Measurements from ENCODE around the gene ABT1.

The ABT1 gene

DNA sequence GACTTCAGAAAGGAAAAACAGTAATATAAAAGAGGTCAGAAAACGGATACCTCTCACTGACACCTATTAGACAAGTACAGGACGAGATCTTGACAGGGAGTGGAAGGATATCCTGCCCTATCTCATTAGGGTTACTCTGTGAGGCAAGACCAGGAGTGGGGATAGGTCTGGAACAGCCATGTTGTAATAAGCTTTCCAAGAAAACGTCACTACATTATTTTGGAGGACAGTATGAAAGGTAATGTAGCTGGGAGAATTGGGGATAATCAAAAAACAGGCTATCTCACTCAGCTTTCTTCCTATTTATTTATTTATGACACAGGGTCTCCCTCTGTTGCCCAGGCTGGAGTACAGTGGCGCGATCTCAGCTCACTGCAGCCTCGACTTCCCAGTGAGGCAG, 33.3 kb upstream of the ABT1 start:
- H3K36me3 Mint-ChIP-seq (ENCODE audit: low read depth), result peaks cover 2% of the 10 kb centered on the region
- H3K27me3 Mint-ChIP-seq (ENCODE audit: low read depth), result peaks cover 13% of the 10 kb centered on the region
- H3K9me3 Mint-ChIP-seq, result no peaks in the 10 kb centered on the region
- peaks cover 4% of the 10 kb centered on the region for H3K4me1 Mint-ChIP-seq (ENCODE audit: low read depth)
- no peak overlapping the region for H3K27ac Mint-ChIP-seq
- no peak overlapping the region for H3K4me3 Mint-ChIP-seq

DNA sequence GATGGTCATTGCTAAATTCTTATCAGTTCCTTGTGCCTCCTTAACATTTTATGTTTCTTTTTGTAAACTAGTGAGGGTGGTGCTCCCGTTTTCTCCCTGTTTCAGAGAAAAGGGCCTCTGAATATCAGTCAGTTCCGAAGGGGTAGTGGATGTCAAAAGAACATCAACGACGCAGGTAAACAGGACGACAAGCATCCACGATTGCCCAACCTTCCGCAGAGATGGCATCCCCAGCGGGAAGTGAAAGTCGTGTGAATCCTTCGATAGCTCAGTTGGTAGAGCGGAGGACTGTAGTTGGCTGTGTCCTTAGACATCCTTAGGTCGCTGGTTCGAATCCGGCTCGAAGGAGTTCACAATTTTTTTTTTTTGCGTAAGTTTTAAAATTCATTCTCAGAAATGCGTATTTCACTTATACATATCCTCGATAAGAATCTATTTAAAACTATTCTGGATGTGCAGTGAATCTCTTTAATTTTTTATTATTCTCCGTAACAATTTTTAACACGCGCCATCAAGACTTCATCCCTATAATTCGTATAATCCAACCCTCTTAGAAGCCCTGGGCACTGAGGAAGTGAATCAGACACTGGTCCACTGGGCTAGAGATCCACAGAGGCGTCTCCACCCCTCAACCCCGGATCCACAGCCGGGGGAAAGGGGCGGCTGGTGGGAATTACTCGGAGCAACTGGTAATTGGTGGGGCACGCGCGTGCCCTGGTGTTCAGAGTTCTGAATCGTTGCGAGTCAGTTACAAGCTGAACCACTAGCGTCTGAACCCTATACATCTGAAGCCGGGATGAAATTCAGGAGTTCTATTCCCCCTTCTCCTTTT, 27.9 kb upstream of the ABT1 start:
- Mint-ChIP-seq H3K9me3 (no peaks in the 10 kb centered on the region), H3K4me1 (ENCODE audit: low read depth) (peaks cover 35% of the 10 kb centered on the region), H3K27me3 (ENCODE audit: low read depth) (peaks cover 18% of the 10 kb centered on the region), H3K4me3 (peak overlapping the region; percentile 89), H3K27ac (peak overlapping the region; percentile 93), H3K36me3 (ENCODE audit: low read depth) (peaks cover 4% of the 10 kb centered on the region)

DNA sequence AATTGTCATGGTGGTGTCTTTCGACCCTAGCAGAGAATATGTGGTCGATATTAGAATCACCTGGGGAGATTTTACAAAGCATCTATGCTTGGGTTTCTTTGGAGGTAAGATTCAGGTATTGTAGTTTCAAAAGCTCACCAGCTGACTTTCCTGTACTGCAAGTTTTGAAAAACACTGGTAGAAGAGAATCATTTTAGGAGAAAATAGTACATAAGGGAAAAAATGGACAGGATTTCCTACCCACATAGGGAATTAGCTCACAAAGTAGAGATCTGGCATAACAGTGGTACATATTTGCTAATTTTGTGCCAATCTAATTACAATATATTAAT, 27.4 kb upstream of the ABT1 start:
- Mint-ChIP-seq H3K27ac (peak overlapping the region; percentile 93), H3K36me3 (ENCODE audit: low read depth) (peaks cover 4% of the 10 kb centered on the region), H3K4me3 (peak overlapping the region; percentile 89)

DNA sequence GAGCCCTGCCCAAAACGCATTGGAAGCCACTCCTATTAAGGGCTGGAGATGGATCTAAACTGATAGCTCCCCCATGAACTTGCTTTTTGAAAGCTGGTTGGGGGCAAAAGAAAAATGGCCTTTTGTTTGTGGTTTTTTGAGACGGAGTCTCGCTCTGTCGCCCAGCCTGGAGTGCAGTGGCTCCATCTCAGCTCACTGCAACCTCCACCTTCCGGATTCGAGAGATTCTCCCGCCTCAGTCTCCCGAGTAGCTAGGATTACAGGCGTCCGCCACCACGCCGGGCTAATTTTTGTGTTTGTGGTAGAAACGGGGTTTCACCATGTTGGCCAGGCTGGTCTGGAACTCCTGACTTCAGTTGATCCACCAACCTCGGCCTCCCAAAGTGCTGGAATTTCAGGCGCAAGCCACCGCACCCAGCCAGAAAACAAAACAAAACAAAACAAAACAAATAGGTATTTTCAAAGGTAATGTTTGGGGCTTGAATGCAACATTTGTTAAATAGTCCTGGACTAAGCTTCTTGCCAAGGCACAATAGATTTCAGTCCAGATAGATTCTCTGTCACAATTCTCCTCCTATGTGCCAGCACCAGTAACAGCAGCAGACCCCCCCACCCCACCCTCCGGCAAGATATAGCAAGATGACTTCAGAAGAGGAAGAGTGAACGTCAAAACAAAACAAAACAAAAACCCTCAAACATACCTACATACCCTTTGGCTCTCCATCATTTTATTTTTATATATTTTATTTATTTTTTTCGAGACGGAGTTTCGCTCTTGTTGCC, 26.5 kb upstream of the ABT1 start:
- Mint-ChIP-seq H3K27ac (no peak overlapping the region), H3K36me3 (ENCODE audit: low read depth) (peaks cover 4% of the 10 kb centered on the region), H3K9me3 (no peaks in the 10 kb centered on the region), H3K4me3 (no peak overlapping the region), H3K4me1 (ENCODE audit: low read depth) (peaks cover 35% of the 10 kb centered on the region), H3K27me3 (ENCODE audit: low read depth) (peaks cover 19% of the 10 kb centered on the region)

More for the DNA sequence above, 27.4 kb upstream of the ABT1 start:
- Mint-ChIP-seq H3K4me1 (ENCODE audit: low read depth) (peaks cover 35% of the 10 kb centered on the region), H3K27me3 (ENCODE audit: low read depth) (peaks cover 19% of the 10 kb centered on the region), H3K9me3 (no peaks in the 10 kb centered on the region)

DNA sequence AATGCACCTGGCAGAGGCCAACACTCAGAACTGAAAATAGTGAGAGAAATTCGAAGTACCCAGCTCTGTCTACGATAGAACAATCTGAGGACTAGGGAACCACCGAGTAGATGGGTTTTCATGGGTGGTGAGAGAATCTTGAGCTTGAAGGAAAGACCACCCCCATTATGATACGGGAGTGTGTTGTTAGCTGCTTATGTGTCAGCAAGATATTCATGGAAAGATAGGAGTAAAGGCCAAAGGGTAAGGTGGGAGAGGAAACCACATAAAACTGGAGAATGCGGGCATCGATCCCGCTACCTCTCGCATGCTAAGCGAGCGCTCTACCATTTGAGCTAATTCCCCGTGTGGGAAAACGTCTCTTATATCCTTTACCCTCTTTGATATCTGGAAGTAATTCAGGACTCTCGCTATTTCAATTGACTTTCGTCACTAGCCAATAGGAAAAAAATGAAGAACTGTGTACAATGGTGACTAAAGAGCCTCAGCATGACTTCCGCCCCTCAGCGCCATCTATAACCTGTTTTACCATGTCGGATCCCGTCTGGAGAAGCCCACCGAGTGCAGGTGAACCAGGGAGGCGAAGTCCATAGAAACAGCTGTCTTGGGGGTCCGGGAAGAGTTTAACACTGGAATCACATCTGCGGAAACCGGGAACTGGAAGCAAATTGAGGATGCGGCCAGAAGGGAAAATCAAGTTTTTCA, 25.0 kb upstream of the ABT1 start:
- H3K4me3 Mint-ChIP-seq, result peak overlapping the region; percentile 88
- peaks cover 19% of the 10 kb centered on the region for H3K27me3 Mint-ChIP-seq (ENCODE audit: low read depth)
- no peaks in the 10 kb centered on the region for H3K9me3 Mint-ChIP-seq
- peaks cover 4% of the 10 kb centered on the region for H3K36me3 Mint-ChIP-seq (ENCODE audit: low read depth)
- H3K27ac Mint-ChIP-seq, result peak overlapping the region; percentile 88
- H3K4me1 Mint-ChIP-seq (ENCODE audit: low read depth), result peaks cover 39% of the 10 kb centered on the region

DNA sequence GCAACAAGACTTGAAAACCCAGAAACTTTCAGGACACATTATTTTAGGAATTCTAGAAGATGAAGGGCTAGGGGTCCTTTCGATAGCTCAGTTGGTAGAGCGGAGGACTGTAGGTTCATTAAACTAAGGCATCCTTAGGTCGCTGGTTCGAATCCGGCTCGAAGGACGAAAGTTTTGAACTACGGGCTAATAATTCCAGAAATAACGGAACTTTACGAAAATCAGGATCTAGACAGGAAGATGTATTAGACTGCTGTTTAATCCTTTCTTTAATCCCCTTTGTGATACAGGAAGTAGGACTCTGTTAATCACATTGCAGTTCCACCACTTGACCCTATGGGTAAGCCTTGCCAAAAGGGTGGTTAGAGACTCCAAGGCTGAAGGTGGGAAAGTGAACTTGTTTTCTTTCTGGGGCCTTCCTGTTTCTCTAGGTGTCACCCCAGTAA, 21.2 kb upstream of the ABT1 start:
- no peak overlapping the region for H3K4me3 Mint-ChIP-seq
- peaks cover 11% of the 10 kb centered on the region for H3K9me3 Mint-ChIP-seq
- no peak overlapping the region for H3K27ac Mint-ChIP-seq
- peaks cover 26% of the 10 kb centered on the region for H3K27me3 Mint-ChIP-seq (ENCODE audit: low read depth)
- peaks cover 2% of the 10 kb centered on the region for H3K36me3 Mint-ChIP-seq (ENCODE audit: low read depth)
- H3K4me1 Mint-ChIP-seq (ENCODE audit: low read depth), result peaks cover 32% of the 10 kb centered on the region

DNA sequence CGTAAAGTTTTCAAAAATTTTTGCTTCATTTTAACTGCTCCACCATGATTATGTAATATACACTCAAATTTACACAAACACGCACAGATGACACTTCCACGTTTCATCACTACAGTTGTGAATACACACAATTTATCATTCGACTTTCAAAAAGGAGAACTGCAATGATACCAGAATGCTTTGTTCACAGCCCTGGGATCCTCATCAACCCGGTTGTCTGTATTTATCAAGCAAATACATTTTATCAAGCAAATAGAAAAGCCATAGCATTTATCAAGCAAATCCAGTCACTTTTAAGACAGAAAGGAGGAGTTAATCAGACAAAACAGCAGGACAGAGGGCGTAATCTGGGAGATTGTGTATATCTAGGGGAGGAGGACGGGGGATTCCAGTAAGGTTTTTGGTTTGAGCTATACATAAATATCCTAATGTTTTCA, 20.3 kb upstream of the ABT1 start:
- Mint-ChIP-seq H3K27ac (peak overlapping the region; percentile 57), H3K27me3 (ENCODE audit: low read depth) (peaks cover 29% of the 10 kb centered on the region), H3K4me1 (ENCODE audit: low read depth) (peaks cover 33% of the 10 kb centered on the region), H3K4me3 (peak overlapping the region; percentile 27), H3K36me3 (ENCODE audit: low read depth) (peaks cover 2% of the 10 kb centered on the region), H3K9me3 (peaks cover 11% of the 10 kb centered on the region)

DNA sequence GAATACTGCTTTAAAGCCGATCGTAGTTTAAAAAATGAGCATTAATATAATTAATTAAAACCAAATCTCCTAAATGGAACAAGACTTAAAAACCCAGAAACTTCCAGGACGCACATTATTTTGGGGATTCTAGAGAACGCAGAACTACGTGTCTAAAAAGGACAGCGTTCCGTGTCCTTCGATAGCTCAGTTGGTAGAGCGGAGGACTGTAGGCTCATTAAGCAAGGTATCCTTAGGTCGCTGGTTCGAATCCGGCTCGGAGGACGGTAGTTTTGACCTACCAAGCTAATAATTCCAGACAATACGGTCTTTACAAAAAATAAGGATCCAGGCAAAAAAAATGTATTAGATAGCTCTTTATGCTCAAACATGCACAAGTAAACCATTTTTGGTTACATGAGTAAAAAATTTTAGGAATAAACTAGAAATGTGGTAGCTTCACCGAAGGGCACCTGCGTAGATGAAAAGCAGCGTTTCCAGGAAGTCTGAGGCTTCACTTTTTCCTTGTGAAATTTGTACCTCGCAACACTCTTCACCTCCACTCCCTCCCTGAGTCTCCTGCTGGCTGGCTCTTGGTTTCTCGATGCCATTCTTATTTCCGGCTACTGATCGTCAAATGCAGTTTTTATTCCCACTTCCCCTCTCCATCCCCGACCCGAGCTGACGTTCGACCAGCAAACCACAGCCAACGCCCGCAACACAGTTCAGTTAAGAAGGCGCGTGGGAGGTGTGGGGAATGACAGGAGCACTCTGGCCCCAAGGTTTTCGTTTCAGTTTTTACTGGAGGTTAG, 19.6 kb upstream of the ABT1 start:
- Mint-ChIP-seq H3K4me3 (peak overlapping the region; percentile 84), H3K36me3 (ENCODE audit: low read depth) (peaks cover 2% of the 10 kb centered on the region), H3K27me3 (ENCODE audit: low read depth) (peaks cover 28% of the 10 kb centered on the region), H3K4me1 (ENCODE audit: low read depth) (peaks cover 27% of the 10 kb centered on the region), H3K9me3 (peaks cover 11% of the 10 kb centered on the region), H3K27ac (peak overlapping the region; percentile 83)

DNA sequence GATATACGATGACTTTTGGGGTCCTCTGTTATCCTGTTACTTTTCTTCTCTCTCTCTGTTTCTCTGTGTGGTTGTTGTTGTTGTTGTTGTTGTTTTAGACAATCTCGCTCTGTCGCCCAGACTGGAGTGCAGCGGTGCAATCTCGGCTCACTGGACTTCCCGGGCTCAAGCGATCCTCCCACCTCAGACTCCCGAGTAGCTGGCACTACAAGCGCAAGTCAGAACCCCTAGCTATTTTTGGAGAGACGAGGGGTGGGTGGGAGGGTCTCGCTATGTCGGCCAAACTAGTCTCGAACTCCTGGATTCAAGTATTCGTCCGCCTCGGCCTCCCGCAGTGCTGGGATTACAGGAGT, 19.1 kb upstream of the ABT1 start:
- H3K9me3 Mint-ChIP-seq, result peaks cover 11% of the 10 kb centered on the region
- H3K4me1 Mint-ChIP-seq (ENCODE audit: low read depth), result peaks cover 23% of the 10 kb centered on the region
- H3K27me3 Mint-ChIP-seq (ENCODE audit: low read depth), result peaks cover 29% of the 10 kb centered on the region
- peak overlapping the region; percentile 83 for H3K27ac Mint-ChIP-seq
- peaks cover 2% of the 10 kb centered on the region for H3K36me3 Mint-ChIP-seq (ENCODE audit: low read depth)
- H3K4me3 Mint-ChIP-seq, result peak overlapping the region; percentile 84

DNA sequence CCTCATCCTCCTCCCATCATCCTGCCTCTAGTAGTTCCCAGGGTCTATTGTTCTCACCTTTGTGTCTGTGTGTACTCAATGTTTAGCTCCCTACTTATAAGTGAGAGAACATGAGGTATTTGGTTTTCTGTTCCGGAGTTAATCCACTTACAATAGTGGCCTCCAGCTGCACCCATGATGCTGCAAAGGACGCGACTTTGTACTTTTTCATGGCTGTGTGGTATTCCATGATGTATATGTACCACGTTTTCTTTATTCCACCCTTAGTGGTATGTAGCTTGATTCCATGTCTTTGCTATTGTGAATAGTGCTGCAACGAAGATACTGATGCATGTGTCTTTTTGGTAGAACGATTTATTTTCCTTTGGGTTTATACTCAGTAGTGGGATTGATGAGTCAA, 18.5 kb upstream of the ABT1 start:
- Mint-ChIP-seq H3K36me3 (ENCODE audit: low read depth) (peaks cover 2% of the 10 kb centered on the region), H3K27ac (no peak overlapping the region), H3K27me3 (ENCODE audit: low read depth) (peaks cover 31% of the 10 kb centered on the region), H3K9me3 (peaks cover 11% of the 10 kb centered on the region), H3K4me3 (peak overlapping the region; percentile 33), H3K4me1 (ENCODE audit: low read depth) (peaks cover 17% of the 10 kb centered on the region)

DNA sequence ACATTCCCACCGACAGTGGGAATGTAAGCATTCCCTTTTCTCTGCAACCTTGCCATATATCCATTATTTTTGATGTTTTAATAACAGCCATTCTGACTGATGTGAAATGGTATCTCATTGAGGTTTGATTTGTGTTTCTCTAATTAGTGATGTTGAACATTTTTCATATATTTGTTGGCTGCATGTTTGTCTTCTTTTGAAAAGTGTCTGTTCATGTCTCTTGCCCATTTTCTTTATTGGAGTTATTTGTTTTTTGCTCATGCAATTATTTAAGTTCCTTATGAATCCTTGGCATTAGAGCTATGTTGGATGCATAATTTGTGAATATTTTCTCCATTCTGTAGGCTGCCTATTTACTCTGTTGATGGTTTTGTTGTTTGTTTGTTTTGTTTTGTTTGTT, 18.0 kb upstream of the ABT1 start:
- Mint-ChIP-seq H3K27ac (no peak overlapping the region), H3K4me1 (ENCODE audit: low read depth) (peaks cover 17% of the 10 kb centered on the region), H3K36me3 (ENCODE audit: low read depth) (peaks cover 2% of the 10 kb centered on the region), H3K27me3 (ENCODE audit: low read depth) (peaks cover 33% of the 10 kb centered on the region), H3K9me3 (peaks cover 11% of the 10 kb centered on the region), H3K4me3 (peak overlapping the region; percentile 33)

DNA sequence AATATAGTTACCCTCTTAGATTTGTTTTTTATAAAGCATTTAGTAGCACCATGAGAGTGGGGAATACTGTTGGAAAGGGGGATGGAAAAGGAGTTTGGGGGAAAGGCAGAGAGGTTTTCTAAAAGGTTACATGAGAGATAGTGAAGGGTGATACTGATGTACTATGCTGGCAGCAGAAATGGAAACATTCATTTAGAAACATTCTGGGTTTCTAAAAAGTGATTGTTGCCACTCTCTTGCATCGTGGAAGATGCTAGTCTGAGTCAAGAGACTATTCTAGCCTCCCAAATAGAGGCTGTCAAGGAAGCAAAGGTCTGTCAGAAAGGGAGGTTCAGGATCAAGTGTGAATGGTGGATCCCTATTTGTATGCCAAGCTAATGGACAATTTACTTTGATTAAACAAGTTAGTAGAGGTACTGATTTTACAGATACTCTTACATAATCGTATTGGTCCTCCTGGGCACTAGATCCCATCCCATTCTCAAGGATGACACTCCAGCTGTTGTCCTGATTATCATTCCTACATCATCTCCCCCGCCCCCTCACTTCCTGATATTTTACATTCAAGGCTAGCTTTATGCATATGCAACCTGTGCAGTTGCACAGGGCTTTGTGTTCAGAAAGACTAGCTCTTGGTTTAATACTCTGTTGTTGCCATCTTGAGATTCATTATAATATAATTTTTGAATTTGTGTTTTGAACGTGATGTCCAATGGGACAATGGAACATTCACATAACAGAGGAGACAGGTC, 15.4 kb upstream of the ABT1 start:
- Mint-ChIP-seq H3K9me3 (peaks cover 11% of the 10 kb centered on the region), H3K36me3 (ENCODE audit: low read depth) (peaks cover 2% of the 10 kb centered on the region), H3K4me3 (no peak overlapping the region), H3K4me1 (ENCODE audit: low read depth) (peaks cover 16% of the 10 kb centered on the region), H3K27ac (no peak overlapping the region), H3K27me3 (ENCODE audit: low read depth) (peaks cover 46% of the 10 kb centered on the region)

DNA sequence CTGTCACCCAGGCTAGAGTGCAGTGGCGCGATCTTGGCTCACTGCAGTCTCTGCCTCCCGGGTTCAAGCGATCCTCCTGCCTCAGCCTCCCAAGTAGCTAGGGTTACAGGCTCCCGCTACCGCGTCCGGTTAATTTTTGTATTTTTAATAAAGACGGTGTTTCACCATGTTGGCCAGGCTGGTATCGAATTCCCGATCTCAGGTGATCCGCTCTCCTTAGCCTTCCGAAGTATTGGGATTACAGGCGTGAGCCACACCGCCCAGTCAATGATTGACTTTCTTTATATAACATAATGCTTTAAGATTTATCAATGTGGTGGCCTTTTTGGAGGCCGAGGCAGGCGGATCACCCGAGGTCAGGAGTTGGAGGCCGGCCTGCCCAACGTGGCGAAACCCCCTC, 7.8 kb upstream of the ABT1 start:
- peaks cover 53% of the 10 kb centered on the region for H3K27me3 Mint-ChIP-seq (ENCODE audit: low read depth)
- H3K36me3 Mint-ChIP-seq (ENCODE audit: low read depth), result no peaks in the 10 kb centered on the region
- H3K27ac Mint-ChIP-seq, result no peak overlapping the region
- H3K4me1 Mint-ChIP-seq (ENCODE audit: low read depth), result peaks cover 6% of the 10 kb centered on the region
- H3K9me3 Mint-ChIP-seq, result no peaks in the 10 kb centered on the region
- H3K4me3 Mint-ChIP-seq, result no peak overlapping the region
